NCI-H82 treated with DMSO at 0.1 percent for 48 hours (cell line): ENCODE measurements around the gene PDPK1.

Source experiments
- DNase-seq: peaks from one replicate; lab custom pipeline; 2025; ENCODE audit not compliant: unreplicated experiment; lab: John Stamatoyannopoulos, UW

Gene PDPK1

DNA sequence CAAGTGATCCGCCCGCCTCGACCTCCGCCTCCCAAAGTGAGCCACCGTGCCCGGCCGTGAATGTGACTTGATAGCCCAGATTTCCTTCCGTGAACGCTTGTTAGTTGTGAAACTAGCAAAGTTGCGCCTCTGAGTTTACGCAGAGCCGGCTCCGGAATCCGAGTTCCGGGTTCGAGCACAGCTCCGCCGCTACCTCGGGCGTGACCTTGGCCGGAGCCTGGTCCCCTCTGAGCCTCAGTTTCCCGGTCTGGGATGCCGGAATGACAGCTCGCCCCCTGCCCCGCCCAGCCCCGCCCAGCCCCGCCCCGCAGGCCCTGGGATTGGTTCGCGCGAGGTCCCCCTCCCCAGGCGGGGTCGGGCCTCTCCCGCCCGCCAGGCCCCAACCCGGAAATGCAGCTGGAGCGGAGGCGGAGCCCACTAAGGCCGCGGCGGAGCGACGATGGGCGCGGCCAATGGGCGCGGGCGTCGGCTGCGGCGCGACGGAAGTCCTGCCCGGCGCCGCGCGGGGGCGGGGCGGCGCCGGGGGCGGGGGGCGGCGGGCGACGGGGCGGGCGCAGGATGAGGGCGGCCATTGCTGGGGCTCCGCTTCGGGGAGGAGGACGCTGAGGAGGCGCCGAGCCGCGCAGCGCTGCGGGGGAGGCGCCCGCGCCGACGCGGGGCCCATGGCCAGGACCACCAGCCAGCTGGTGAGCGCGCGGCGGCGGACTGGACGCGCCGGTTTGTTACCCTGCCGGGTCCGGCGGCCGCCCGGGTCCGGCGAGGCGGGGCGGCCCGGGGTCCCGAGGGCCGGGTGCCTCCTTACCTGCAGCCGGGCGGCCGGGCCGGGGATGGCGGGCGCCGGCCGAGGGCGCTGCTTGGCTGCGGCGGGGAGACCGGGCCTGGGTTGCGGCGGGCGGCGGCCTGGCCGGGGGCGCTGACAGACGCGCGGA lies at the start of gene PDPK1:
Gene PDPK1 (plus strand): TSS at position 571 of the 929 bp plus-strand sequence. CDS start 92 bp downstream, at position 663.
- peak; percentile 70 for DNase-seq

DNA sequence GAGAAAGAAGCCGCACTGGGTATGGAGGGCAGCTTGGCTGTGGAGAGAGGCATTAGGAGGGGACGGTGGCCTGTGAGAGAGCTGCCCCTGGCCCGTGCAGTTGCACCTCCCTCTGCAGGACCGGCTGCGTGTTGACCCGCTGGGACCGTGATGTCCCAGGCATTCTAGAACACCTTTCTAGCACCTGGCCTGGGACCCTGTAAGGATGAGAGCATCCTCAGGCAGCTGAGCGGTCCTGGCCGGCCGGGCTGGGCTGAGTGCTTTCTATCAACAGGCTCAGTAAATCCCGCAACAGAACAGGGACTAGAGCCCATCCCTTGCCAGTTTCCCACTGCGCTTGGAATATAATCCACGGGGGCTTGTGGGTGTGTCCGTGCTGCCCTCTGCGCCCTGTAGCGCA lies 48.2 kb upstream of the PDPK1 start:
- no peak for DNase-seq

DNA sequence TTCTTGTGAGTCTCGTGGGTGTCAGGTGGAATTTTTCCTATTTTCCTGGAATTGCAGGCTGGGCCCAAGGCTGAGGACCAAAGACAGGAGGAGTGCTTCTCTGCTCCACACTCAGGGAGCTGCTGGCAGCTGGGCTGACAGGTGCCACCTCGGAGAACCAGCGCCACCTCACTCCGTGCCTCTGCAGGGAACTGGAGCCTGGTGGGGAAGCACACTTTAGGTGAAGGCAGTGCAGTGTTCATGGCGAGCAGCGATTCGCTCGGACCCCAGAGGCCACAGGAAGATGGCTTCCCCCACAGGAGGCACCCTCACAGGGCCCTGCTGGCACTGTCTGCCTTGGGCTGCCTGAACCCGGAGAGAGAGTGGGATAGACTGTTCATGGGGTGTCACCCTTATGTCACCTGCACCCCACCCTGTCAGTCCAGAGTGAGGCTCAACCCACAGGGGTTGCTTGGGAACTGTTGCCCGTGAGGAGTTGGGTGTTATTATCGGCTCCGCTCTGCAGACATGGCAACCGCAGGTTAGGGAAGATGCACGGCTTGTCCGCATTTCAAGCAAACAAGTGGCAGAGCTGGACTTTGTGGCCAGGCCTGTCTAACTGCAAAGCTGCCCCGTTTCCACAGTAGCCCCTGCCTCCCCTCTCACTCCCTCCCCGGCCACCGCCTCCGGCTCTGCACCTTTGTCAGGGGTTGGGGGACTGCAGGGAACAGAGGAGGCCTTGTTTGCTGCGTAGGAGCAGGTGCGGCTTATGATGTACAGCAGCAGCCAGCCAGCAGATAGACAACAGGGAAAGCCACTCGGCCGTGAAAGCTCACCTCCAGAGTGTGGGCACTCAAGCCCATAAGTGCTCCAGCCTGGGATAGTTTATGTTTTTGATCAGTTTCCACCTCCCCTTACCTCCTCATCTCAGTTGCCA lies 47.4 kb upstream of the PDPK1 start:
- DNase-seq: no peak

GRCh38 chr16:2492292-2492691 lies 45.5 kb upstream of the PDPK1 start:
- no peak for DNase-seq

GRCh38 chr16:2493605-2494004 lies 44.2 kb upstream of the PDPK1 start:
- DNase-seq: no peak

DNA sequence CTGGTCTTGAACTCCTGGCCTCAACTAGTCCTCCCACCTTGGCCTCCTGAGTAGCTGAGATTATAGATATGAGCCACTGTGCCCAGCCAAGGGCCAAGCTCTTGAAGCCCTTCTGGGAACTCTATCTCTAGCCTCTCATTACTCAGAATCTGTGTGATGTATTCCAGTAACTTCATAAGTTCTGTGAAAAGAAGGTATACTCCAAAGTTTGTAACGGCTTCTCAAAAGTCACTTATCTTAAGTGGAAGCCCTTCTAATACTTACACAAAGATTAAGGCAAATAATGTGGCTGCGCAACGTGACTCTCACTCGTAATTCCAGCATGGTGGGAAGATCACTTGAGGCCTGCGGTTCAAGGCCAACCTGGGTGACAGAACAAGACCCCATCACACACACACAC lies 43.2 kb upstream of the PDPK1 start:
- no peak for DNase-seq

- DNase-seq: no peak
Observed at GRCh38 chr16:2495041-2495440, 42.8 kb upstream of the PDPK1 start.

- DNase-seq: no peak
Observed at GRCh38 chr16:2496223-2497115, 41.4 kb upstream of the PDPK1 start.

- no peak for DNase-seq
Observed at GRCh38 chr16:2497116-2497630, 40.6 kb upstream of the PDPK1 start.

GRCh38 chr16:2497695-2498484 lies 39.9 kb upstream of the PDPK1 start:
- DNase-seq: no peak

- DNase-seq: no peak
Observed at GRCh38 chr16:2498531-2499253, 39.1 kb upstream of the PDPK1 start.

GRCh38 chr16:2499454-2499853 lies 38.4 kb upstream of the PDPK1 start:
- DNase-seq: no peak

- DNase-seq: no peak
Observed at GRCh38 chr16:2499890-2500429, 37.9 kb upstream of the PDPK1 start.

GRCh38 chr16:2500430-2500917 lies 37.3 kb upstream of the PDPK1 start:
- no peak for DNase-seq

- DNase-seq: peak; percentile 83
Observed at GRCh38 chr16:2500918-2501750, 36.7 kb upstream of the PDPK1 start.

DNA sequence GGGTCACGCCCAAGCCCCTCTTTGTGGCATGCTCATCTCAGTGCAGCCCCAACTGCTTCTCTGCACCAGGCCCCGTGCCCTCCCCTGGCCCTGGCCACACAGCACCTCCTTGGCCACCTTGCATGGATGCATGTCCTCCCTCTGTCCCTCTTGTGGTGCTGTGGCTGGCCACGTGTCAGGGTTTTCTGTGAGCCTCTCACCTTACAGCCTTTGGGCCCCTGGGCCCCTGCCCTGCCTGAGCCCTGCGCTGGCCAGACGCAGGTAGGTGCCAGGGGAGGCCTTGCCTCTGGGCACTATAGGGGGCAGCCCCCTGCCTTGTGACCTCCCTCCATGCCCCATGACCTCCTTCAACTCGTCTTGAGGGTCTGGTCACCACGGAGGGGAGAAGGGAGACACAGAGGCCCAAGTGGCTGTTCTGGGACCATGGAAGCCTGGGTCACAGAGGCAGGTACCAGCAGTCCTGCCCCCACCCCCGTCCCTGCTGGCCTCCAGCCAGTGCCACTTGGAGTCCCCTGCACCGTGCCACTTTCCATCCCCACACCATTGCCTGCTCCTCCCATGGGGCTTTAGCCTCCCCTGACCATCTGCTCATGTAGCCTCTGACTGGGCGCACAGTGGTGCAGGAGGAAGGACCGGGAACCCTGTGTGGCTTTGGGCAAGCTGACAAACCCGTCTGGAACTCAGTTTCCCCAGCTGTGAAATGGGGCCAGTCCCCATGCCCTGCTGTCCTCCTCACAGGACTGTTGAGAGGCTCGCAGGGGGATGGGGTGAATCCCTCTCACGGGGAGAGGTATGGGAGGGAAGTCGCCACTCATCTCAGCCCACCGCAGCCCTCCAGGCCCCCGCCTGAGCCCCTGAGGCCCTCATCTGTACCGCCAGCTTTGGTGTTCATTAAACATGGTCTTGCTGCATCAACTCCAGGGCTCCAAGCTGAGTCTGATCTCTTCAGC lies 35.6 kb upstream of the PDPK1 start:
- DNase-seq: no peak

DNA sequence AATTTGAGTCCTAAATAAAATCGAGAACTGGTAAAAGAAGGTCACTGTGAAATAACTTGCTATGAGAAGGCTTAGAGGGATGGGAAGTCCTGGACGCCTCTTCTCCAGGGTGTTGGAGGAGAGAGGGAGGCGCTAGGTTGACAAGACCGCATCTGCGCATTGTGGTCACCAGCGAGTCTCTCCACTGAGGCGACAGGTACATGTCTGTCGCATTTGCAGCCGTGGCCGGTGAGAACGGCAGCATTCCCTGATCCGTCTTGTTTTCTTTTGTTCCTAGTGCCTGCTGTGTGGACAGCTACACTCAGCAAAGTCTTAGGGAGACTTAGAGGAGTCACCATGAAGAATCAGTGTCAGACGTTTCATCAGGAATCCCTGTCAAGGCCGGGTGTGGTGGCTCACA lies 32.1 kb upstream of the PDPK1 start:
- no peak for DNase-seq
